ENCODE results near the gene SLF2. TPM values are rescaled to one million over a fixed set of nuclear protein-coding genes. Genes with fewer than 3 reads are reported as not detected.

The SLF2 gene
- total and polyA plus RNA-seq, 2 of the 13 experiments (the other 11 are each of a cell fraction or from before 2014, with no cell fraction given), result 12.2 to 48.1 TPM

GRCh38 chr10:100911472-100911871 is 1.3 kb upstream of the SLF2 start:
- 77% methylated on average over 4 of the region's 4 CpGs for WGBS (ENCODE audit: low lambda C conversion rate)
- intact Hi-C loops (cut with micrococcal nuclease; ENCODE audit: unreplicated experiment) (no loop called here), in situ Hi-C loops (cut with HindIII; ENCODE audit: extremely low pct_ligation_motif_present, low pct_unique_long_range_greater_than_20kb) (no loop called here)
- Histone ChIP-seq H3K36me3 (replicated peaks in 1 of 2; ENCODE audit: control insufficient read depth in 1 of 2, insufficient read depth in 2 of 2, low read length in 2 of 2) (peaks cover 2 to 3% of the 10 kb centered on the region in 2 experiments; a peak in 2 of 5 replicates), H3K79me2 (ENCODE audit: insufficient read depth, low read length) (peaks cover 28% of the 10 kb centered on the region), H3K4me2 (ENCODE audit: low read depth, low read length) (peak overlapping the region; percentile 95; the same call in 1 of the 2 replicates), H3K9me3 (ENCODE audit: low read length) (no peaks in the 10 kb centered on the region), H3K9ac (ENCODE audit: insufficient read depth, low read depth, low read length) (no peak overlapping the region), H3K4me1 (ENCODE audit: insufficient read depth, low read length) (peaks cover 75% of the 10 kb centered on the region), H2AFZ (ENCODE audit: low read length) (no peak overlapping the region), H3K27ac (ENCODE audit: extremely low read length, insufficient read depth, low read length) (no peak overlapping the region), H3K27me3 (ENCODE audit: control insufficient read depth in 1 of 2, insufficient read depth in 2 of 2, low read length in 2 of 2) (no peaks in the 10 kb centered on the region), H3K4me3 (replicated peaks in 1 of 3; ENCODE audit: insufficient read depth in 1 of 3, low read depth in 2 of 3, low read length in 3 of 3) (no peak overlapping the region; a peak in 1 of 6 replicates), H4K20me1 (ENCODE audit: insufficient read depth, low read length) (peaks cover 11% of the 10 kb centered on the region; the same call in 1 of the 2 replicates)
- CTCF ChIA-PET (ENCODE audit: low intra/inter-chr PET ratio, low total read pairs), result no interaction called here
- ATAC-seq (no peak), FAIRE-seq (no peak), DNase-seq (ENCODE audit: low spot score) (no peak)
- POLR2A ChIA-PET, result interaction anchor here (3.1 kb wide), 1 partner anchor 30 kb away, joined by 34 read pairs; no protein-coding TSS in a partner anchor
- no TSS peak for BruUV-seq (replicated peaks)
- TF ChIP-seq ZNF121 (CRISPR knock-in tag; IDR thresholded peaks at IDR 0.05), result peak; percentile 60
- no peak for TF ChIP-seq MATR3 (CRISPR knock-in tag; IDR thresholded peaks at IDR 0.05)

- Histone ChIP-seq H4K20me1 (ENCODE audit: insufficient read depth, low read length) (peaks cover 11% of the 10 kb centered on the region; the same call in 1 of the 2 replicates), H3K27me3 (ENCODE audit: control insufficient read depth in 1 of 2, insufficient read depth in 2 of 2, low read length in 2 of 2) (no peaks in the 10 kb centered on the region), H3K9me3 (ENCODE audit: low read length) (no peaks in the 10 kb centered on the region), H3K79me2 (ENCODE audit: insufficient read depth, low read length) (peaks cover 30% of the 10 kb centered on the region), H3K36me3 (replicated peaks in 1 of 2; ENCODE audit: control insufficient read depth in 1 of 2, insufficient read depth in 2 of 2, low read length in 2 of 2) (peaks cover 3 to 6% of the 10 kb centered on the region in 2 experiments; a peak in 3 of 5 replicates), H3K4me2 (ENCODE audit: low read depth, low read length) (peak overlapping the region; percentile 95), H3K4me3 (replicated peaks in 1 of 3; ENCODE audit: insufficient read depth in 1 of 3, low read depth in 2 of 3, low read length in 3 of 3) (peak overlapping the region; percentile 52 to 64 (median 62); a peak in 5 of 6 replicates), H2AFZ (ENCODE audit: low read length) (peak overlapping the region; percentile 2), H3K27ac (ENCODE audit: extremely low read length, insufficient read depth, low read length) (peak overlapping the region; percentile 85), H3K9ac (ENCODE audit: insufficient read depth, low read depth, low read length) (peak overlapping the region; percentile 87), H3K4me1 (ENCODE audit: insufficient read depth, low read length) (peaks cover 74% of the 10 kb centered on the region)
- no peak for ATAC-seq
- ChIA-PET CTCF (ENCODE audit: low intra/inter-chr PET ratio, low total read pairs) (no interaction called here), POLR2A (interaction anchor here (0.6 to 3.1 kb wide), 11 partner anchors 10 to 960 kb away, joined by 3 to 34 read pairs (median 5); partner anchors contain the start of genes PDZD7 and SFXN3)
- in situ Hi-C loops (cut with HindIII; ENCODE audit: extremely low pct_ligation_motif_present, low pct_unique_long_range_greater_than_20kb), result no loop called here
- WGBS (ENCODE audit: low lambda C conversion rate), result 22% methylated on average over 11 of the region's 12 CpGs
- DNase-seq (ENCODE audit: low spot score), result no peak
- BruUV-seq (replicated peaks), result TSS peak; percentile 77
- peak; percentile 68 for FAIRE-seq
- intact Hi-C loops (cut with micrococcal nuclease; ENCODE audit: unreplicated experiment), result no loop called here
- TF ChIP-seq KAT8 (CRISPR knock-in tag; IDR thresholded peaks at IDR 0.05) (no peak), KDM1A (CRISPR knock-in tag; IDR thresholded peaks at IDR 0.05) (0 out of 2 replicates have a peak, but pooled peaks have one; percentile 78), ZSCAN9 (CRISPR knock-in tag; IDR thresholded peaks at IDR 0.05; ENCODE audit: borderline replicate concordance) (no peak), SOX6 (IDR thresholded peaks at IDR 0.05) (no peak), SOX6 (CRISPR knock-in tag; IDR thresholded peaks at IDR 0.05) (no peak), ZNF850 (CRISPR knock-in tag; conservative IDR thresholded peaks at IDR 0.05) (0 out of 2 replicates have a peak, but pooled peaks have one; percentile 6), FOSL1 (CRISPR knock-in tag; IDR thresholded peaks at IDR 0.05; ENCODE audit: borderline replicate concordance) (no peak), ARHGAP35 (CRISPR knock-in tag; IDR thresholded peaks at IDR 0.05; ENCODE audit: borderline replicate concordance) (no peak), MIXL1 (CRISPR knock-in tag; IDR thresholded peaks at IDR 0.05) (no peak; the same call in 1 of the 2 replicates), TFDP1 (CRISPR knock-in tag; IDR thresholded peaks at IDR 0.05; ENCODE audit: borderline replicate concordance) (no peak), NRL (CRISPR knock-in tag; IDR thresholded peaks at IDR 0.05; ENCODE audit: borderline replicate concordance) (no peak), PITX1 (CRISPR knock-in tag; IDR thresholded peaks at IDR 0.05) (no peak), ZNF3 (CRISPR knock-in tag; IDR thresholded peaks at IDR 0.05) (no peak), ZNF562 (CRISPR knock-in tag; IDR thresholded peaks at IDR 0.05; ENCODE audit: borderline replicate concordance) (no peak), PATZ1 (CRISPR knock-in tag; IDR thresholded peaks at IDR 0.05) (no peak)
These were observed 654 bp upstream of the SLF2 start for GRCh38 chr10:100912013-100912604.

Data from HepG2 (cell line).